HFFc6 (cell line): ENCODE results near the gene MKRN1. TPM values are rescaled to one million over a fixed set of nuclear protein-coding genes. Genes with fewer than 3 reads are reported as not detected.
"Not testable (repeated sequence)": the region's sequence is repeated elsewhere in the genome, so short reads cannot be mapped to it uniquely, and the experiment has no call there.

ENCODE experiments used
- DNase-seq: peaks from one replicate; pipeline ENCODE4 v3.0.0-alpha.2; 2018
- H3K27ac Mint-ChIP-seq: 2 replicates; pipeline ENCODE4 v1.8.0; 2020; ENCODE audit warnings: mild to moderate bottlenecking, mixed read lengths
- H3K27me3 Mint-ChIP-seq: 2 replicates; pipeline ENCODE4 v1.8.0; 2021; ENCODE audit warnings: mild to moderate bottlenecking, moderate library complexity, mixed read lengths; ENCODE audit not compliant: insufficient read depth
- H3K36me3 Mint-ChIP-seq: 2 replicates; pipeline ENCODE4 v1.8.0; 2021; ENCODE audit warnings: low read depth, mixed read lengths
- H3K4me1 Mint-ChIP-seq: 2 replicates; pipeline ENCODE4 v1.8.0; 2020; ENCODE audit warnings: low read depth, mixed read lengths
- H3K4me3 Mint-ChIP-seq: 2 replicates; pipeline ENCODE4 v1.8.0; 2020; ENCODE audit warnings: mild to moderate bottlenecking, moderate library complexity, mixed read lengths
- H3K9me3 Mint-ChIP-seq: 2 replicates; pipeline ENCODE4 v1.8.0; 2020; ENCODE audit warnings: mild to moderate bottlenecking, mixed read lengths
- CTCF ChIP-seq: fragments of 200-600 bp; sonication (generic); IDR thresholded peaks from 2 replicates; pipeline ENCODE4 v1.5.0; 2021; ENCODE audit warnings: antibody characterized with exemption, mild to moderate bottlenecking
- total RNA-seq, 6 experiments: library from RNA; stranded (reverse); fragmentation: NEBNext Ultra II Directional; extraction: Animal tissue kit (Norgen Biotek cat#: 25700); gene quantifications; 2 replicates in 1 of 6; 3 replicates in 5 of 6; pipeline ENCODE4 v1.2.3, GENCODE V29; 2021

MKRN1 gene
- total RNA-seq, 6 experiments from 2014 or later = 62.8 to 67.5 (median 64.3) TPM

GRCh38 chr7:140417456-140418155 lies 61.7 kb downstream of the MKRN1 start:
- DNase-seq = no peak
- Mint-ChIP-seq H3K4me3 (no peak overlapping the region), H3K27ac (no peak overlapping the region), H3K36me3 (no peaks in the 10 kb centered on the region), H3K4me1 (no peaks in the 10 kb centered on the region), H3K9me3 (no peaks in the 10 kb centered on the region), H3K27me3 (peaks cover 46% of the 10 kb centered on the region)
- TF ChIP-seq CTCF = no peak

- Mint-ChIP-seq H3K27ac (no peak overlapping the region), H3K4me3 (no peak overlapping the region), H3K9me3 (no peaks in the 10 kb centered on the region), H3K36me3 (no peaks in the 10 kb centered on the region), H3K27me3 (peaks cover 46% of the 10 kb centered on the region), H3K4me1 (no peaks in the 10 kb centered on the region)
- no peak for TF ChIP-seq CTCF
- DNase-seq = no peak
These were observed 62.7 kb downstream of the MKRN1 start for GRCh38 chr7:140416560-140416959.

GRCh38 chr7:140415816-140416215 lies 63.5 kb downstream of the MKRN1 start:
- not testable (repeated sequence) for DNase-seq, H3K4me3 Mint-ChIP-seq, H3K9me3 Mint-ChIP-seq, H3K4me1 Mint-ChIP-seq, H3K27ac Mint-ChIP-seq, H3K36me3 Mint-ChIP-seq
- H3K27me3 Mint-ChIP-seq = peaks cover 46% of the 10 kb centered on the region

- Mint-ChIP-seq H3K27ac (no peak overlapping the region), H3K9me3 (no peaks in the 10 kb centered on the region), H3K4me3 (no peak overlapping the region), H3K36me3 (no peaks in the 10 kb centered on the region), H3K4me1 (no peaks in the 10 kb centered on the region), H3K27me3 (peaks cover 48% of the 10 kb centered on the region)
- no peak for TF ChIP-seq CTCF
- DNase-seq = no peak
These were observed 63.9 kb downstream of the MKRN1 start for GRCh38 chr7:140415361-140415760.

- DNase-seq = no peak
- H3K27ac Mint-ChIP-seq = no peak overlapping the region
- H3K4me1 Mint-ChIP-seq = peaks cover 18% of the 10 kb centered on the region
- H3K9me3 Mint-ChIP-seq = no peaks in the 10 kb centered on the region
- no peaks in the 10 kb centered on the region for H3K36me3 Mint-ChIP-seq
- TF ChIP-seq CTCF = no peak
- H3K4me3 Mint-ChIP-seq = no peak overlapping the region
- peaks cover 23% of the 10 kb centered on the region for H3K27me3 Mint-ChIP-seq
These were observed 74.7 kb downstream of the MKRN1 start for GRCh38 chr7:140404565-140405065.

- Mint-ChIP-seq H3K9me3 (no peaks in the 10 kb centered on the region), H3K36me3 (no peaks in the 10 kb centered on the region), H3K4me3 (no peak within 1 kb of the TSS), H3K27me3 (peaks cover 23% of the 10 kb centered on the region), H3K27ac (no peak within 1 kb of the TSS), H3K4me1 (peaks cover 18% of the 10 kb centered on the region)
- no peak for TF ChIP-seq CTCF
- DNase-seq = no peak
These were observed 75.3 kb downstream of the MKRN1 start, which contains the start of gene RAB19 for GRCh38 chr7:140403878-140404564. Gene RAB19, plus strand, starts transcription at chr7:140404058. Its CDS starts 3,589 bp downstream, at chr7:140407647.
